CD14-positive monocyte (primary cell): ENCODE results near the gene LGR4. TPM values are rescaled to one million over a fixed set of nuclear protein-coding genes. Genes with fewer than 3 reads are reported as not detected.

Experiments used
- DNase-seq, 3 donors: peaks; one replicate each; pipeline ENCODE4 v3.0.0-alpha.2; 2011 to 2022
- H2AFZ ChIP-seq: 2 replicates; pipeline ENCODE4 v1.6.0; 2012; ENCODE audit warnings: mild to moderate bottlenecking, low read depth, low read length, inconsistent platforms; ENCODE audit not compliant: insufficient read depth, poor library complexity, severe bottlenecking
- H3K27ac ChIP-seq, 2 donors: 1 replicate in 1 of 2; 2 replicates in 1 of 2; pipeline ENCODE4 v1.5.1; 2012 to 2013; ENCODE audit warnings: low read length in 2 of 2, control low read depth in 1 of 2, inconsistent platforms in 1 of 2, low read depth in 1 of 2, mild to moderate bottlenecking in 1 of 2
- H3K27me3 ChIP-seq, 2 donors: one replicate each; pipeline versions ENCODE4 v1.6.0 to v1.6.1; 2011 to 2013; ENCODE audit warnings: low read length in 2 of 2; ENCODE audit not compliant: control insufficient read depth in 2 of 2, insufficient read depth in 2 of 2
- H3K36me3 ChIP-seq, 2 donors: replicated peaks in 1 of 2; 1 replicate in 1 of 2; 2 replicates in 1 of 2; pipeline versions ENCODE4 v1.5.1 to v1.6.1; 2012 to 2013; ENCODE audit warnings: low read length in 2 of 2, control low read depth in 1 of 2, inconsistent platforms in 1 of 2, mild to moderate bottlenecking in 1 of 2; ENCODE audit not compliant: insufficient read depth in 2 of 2, control insufficient read depth in 1 of 2
- H3K4me1 ChIP-seq, 2 donors: 1 replicate in 1 of 2; 2 replicates in 1 of 2; pipeline versions ENCODE4 v1.5.1 to v1.6.1; 2012 to 2013; ENCODE audit warnings: low read length in 2 of 2, control low read depth in 1 of 2, inconsistent platforms in 1 of 2, mild to moderate bottlenecking in 1 of 2, moderate library complexity in 1 of 2; ENCODE audit not compliant: insufficient read depth in 2 of 2, control insufficient read depth in 1 of 2
- H3K4me2 ChIP-seq: replicated peaks from 2 replicates; pipeline ENCODE3; 2012; ENCODE audit warnings: low read length, moderate library complexity, mild to moderate bottlenecking; ENCODE audit not compliant: poor library complexity, severe bottlenecking; ENCODE audit errors: extremely low read depth
- H3K4me3 ChIP-seq, 3 experiments: fragments of 200-600 bp in 1 of 3; sonication (generic) in 1 of 3; replicated peaks in 1 of 3; 1 replicate in 2 of 3; 2 replicates in 1 of 3; pipeline ENCODE4 v1.5.1; 2011 to 2013; ENCODE audit warnings: low read length in 3 of 3, mild to moderate bottlenecking in 3 of 3, control low read depth in 2 of 3, low read depth in 2 of 3, inconsistent platforms in 1 of 3, moderate library complexity in 1 of 3
- H3K79me2 ChIP-seq: 2 replicates; pipeline ENCODE4 v1.6.0; 2012; ENCODE audit warnings: mild to moderate bottlenecking, control low read depth, inconsistent platforms, low read length, moderate library complexity; ENCODE audit not compliant: insufficient read depth
- H3K9ac ChIP-seq: 2 replicates; pipeline ENCODE4 v1.6.0; 2017; ENCODE audit warnings: low read length, mild to moderate bottlenecking; ENCODE audit not compliant: insufficient read depth, poor library complexity, severe bottlenecking
- H3K9me3 ChIP-seq, 2 donors: replicated peaks in 1 of 2; 1 replicate in 1 of 2; 2 replicates in 1 of 2; pipeline versions ENCODE4 v1.5.1 to v1.6.1; 2012 to 2013; ENCODE audit warnings: low read length in 2 of 2, control low read depth in 1 of 2; ENCODE audit not compliant: control insufficient read depth in 1 of 2, insufficient read depth in 1 of 2
- H4K20me1 ChIP-seq: 2 replicates; pipeline ENCODE4 v1.6.0; 2012; ENCODE audit warnings: mild to moderate bottlenecking, low read length, control low read depth, moderate library complexity; ENCODE audit not compliant: insufficient read depth
- H3K27ac Mint-ChIP-seq, 7 donors: one replicate each; pipeline ENCODE4 v1.8.0; 2020; ENCODE audit warnings: mild to moderate bottlenecking in 7 of 7, mixed read lengths in 7 of 7, moderate library complexity in 6 of 7, inconsistent platforms in 2 of 7
- H3K27me3 Mint-ChIP-seq, 3 donors: one replicate each; pipeline ENCODE4 v1.8.0; 2021 to 2022; ENCODE audit warnings: low read depth in 3 of 3, mild to moderate bottlenecking in 3 of 3, mixed read lengths in 3 of 3, moderate library complexity in 3 of 3, inconsistent platforms in 1 of 3
- H3K36me3 Mint-ChIP-seq, 2 donors: one replicate each; pipeline ENCODE4 v1.8.0; 2020; ENCODE audit warnings: mixed read lengths in 2 of 2, inconsistent platforms in 1 of 2, mild to moderate bottlenecking in 1 of 2
- H3K4me1 Mint-ChIP-seq: one replicate; pipeline ENCODE4 v1.8.0; 2020; ENCODE audit warnings: mild to moderate bottlenecking, mixed read lengths
- H3K4me3 Mint-ChIP-seq, 2 donors: one replicate each; pipeline ENCODE4 v1.8.0; 2020; ENCODE audit warnings: mild to moderate bottlenecking in 2 of 2, mixed read lengths in 2 of 2, moderate library complexity in 1 of 2
- H3K9me3 Mint-ChIP-seq, 7 donors: one replicate each; pipeline ENCODE4 v1.8.0; 2020 to 2022; ENCODE audit warnings: mixed read lengths in 7 of 7, mild to moderate bottlenecking in 6 of 7, moderate library complexity in 6 of 7, inconsistent platforms in 2 of 7
- WGBS: methylation state at CpG from one replicate; pipeline ENCODE4 v1.1.5; 2013; ENCODE audit warnings: missing lambda C conversion rate; ENCODE audit not compliant: insufficient coverage; 5-methylcytosine and 5-hydroxymethylcytosine counted together
- intact Hi-C, 2 donors: fragments of 100-400 bp; cut with micrococcal nuclease; formaldehyde crosslinking; loops; one replicate each; pipeline versions ENCODE4 v1.15.0 to v1.15.1; 2023
- polyA plus RNA-seq, 3 donors: library from polyadenylated mRNA; depleted of rRNA in 1 of 3; unstranded in 2 of 3; stranded (reverse) in 1 of 3; fragments of 300-500 nt in 2 of 3; fragments of >200 nt in 1 of 3; fragmentation: Illumina TruSeq in 2 of 3; gene quantifications; 1 replicate in 2 of 3; 2 replicates in 1 of 3; pipeline ENCODE4 v1.2.3, GENCODE V29; 2012 to 2021
- TF ChIP-seq, protein P1 (sequence below): fragments of 200-600 bp; IDR thresholded peaks from one replicate; pipeline ENCODE4 v1.8.0; 2022; ENCODE audit warnings: antibody characterized with exemption, mild to moderate bottlenecking

Gene LGR4
- polyA plus RNA-seq, 3 donors: 0.67 to 0.92 (median 0.72) TPM

DNA sequence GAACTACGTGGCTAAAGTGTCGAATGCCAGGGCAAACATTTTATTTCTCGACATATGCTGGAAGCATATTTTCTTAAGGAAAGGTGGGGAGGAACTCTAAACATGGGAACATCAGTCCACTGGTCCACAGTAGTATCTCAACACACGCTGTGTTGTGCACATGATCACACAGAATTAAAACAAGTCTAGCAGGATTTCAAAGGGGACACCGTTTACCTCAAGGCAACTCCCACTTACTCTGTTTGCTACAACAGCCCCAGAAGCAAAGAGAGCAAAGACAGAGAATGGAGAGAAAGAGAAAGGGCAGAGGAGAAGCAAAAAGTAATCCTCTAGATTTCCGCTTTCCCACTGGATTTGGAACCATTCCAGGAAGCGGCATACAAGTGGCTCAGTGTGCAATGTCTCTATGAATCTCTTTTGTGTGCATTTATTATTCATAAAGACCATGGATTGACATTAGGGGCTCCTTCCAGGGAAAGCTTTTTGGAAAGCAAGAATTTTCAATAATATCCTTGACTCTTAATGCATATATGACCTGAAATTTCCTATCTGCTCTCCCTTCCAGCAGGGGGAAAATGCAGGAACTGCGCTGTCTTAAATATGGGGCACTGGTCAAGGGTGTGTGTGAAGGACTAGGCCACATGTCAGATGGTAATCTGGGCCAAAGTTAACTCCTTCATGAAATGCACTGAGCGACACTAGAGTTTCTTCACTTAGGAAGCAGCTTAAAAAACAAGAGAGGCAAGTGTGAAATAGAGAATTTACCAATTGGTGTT lies 74.8 kb downstream of the LGR4 start:
- Mint-ChIP-seq H3K27ac (no peak overlapping the region), H3K27me3 (peaks cover 0 to 2% (median 0%) of the 10 kb centered on the region in 3 donors), H3K36me3 (no peaks in the 10 kb centered on the region), H3K9me3 (peaks cover 0 to 3% (median 1%) of the 10 kb centered on the region in 7 donors), H3K4me1 (no peaks in the 10 kb centered on the region), H3K4me3 (no peak overlapping the region)
- intact Hi-C loops: no loop called here
- no peaks in the 10 kb centered on the region for H4K20me1 ChIP-seq
- H3K4me3 ChIP-seq: no peak overlapping the region
- H2AFZ ChIP-seq: no peak overlapping the region
- H3K79me2 ChIP-seq: no peaks in the 10 kb centered on the region
- H3K27me3 ChIP-seq: no peaks in the 10 kb centered on the region
- H3K4me2 ChIP-seq: no peak overlapping the region
- no peaks in the 10 kb centered on the region for H3K9me3 ChIP-seq
- TF ChIP-seq, protein P1, sequence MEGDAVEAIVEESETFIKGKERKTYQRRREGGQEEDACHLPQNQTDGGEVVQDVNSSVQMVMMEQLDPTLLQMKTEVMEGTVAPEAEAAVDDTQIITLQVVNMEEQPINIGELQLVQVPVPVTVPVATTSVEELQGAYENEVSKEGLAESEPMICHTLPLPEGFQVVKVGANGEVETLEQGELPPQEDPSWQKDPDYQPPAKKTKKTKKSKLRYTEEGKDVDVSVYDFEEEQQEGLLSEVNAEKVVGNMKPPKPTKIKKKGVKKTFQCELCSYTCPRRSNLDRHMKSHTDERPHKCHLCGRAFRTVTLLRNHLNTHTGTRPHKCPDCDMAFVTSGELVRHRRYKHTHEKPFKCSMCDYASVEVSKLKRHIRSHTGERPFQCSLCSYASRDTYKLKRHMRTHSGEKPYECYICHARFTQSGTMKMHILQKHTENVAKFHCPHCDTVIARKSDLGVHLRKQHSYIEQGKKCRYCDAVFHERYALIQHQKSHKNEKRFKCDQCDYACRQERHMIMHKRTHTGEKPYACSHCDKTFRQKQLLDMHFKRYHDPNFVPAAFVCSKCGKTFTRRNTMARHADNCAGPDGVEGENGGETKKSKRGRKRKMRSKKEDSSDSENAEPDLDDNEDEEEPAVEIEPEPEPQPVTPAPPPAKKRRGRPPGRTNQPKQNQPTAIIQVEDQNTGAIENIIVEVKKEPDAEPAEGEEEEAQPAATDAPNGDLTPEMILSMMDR: no peak
- WGBS: 86% methylated on average over 1 of the region's 9 CpGs
- H3K27ac ChIP-seq: no peak overlapping the region
- no peaks in the 10 kb centered on the region for H3K4me1 ChIP-seq
- no peaks in the 10 kb centered on the region for H3K36me3 ChIP-seq
- H3K9ac ChIP-seq: no peak overlapping the region
- DNase-seq: no peak

DNA sequence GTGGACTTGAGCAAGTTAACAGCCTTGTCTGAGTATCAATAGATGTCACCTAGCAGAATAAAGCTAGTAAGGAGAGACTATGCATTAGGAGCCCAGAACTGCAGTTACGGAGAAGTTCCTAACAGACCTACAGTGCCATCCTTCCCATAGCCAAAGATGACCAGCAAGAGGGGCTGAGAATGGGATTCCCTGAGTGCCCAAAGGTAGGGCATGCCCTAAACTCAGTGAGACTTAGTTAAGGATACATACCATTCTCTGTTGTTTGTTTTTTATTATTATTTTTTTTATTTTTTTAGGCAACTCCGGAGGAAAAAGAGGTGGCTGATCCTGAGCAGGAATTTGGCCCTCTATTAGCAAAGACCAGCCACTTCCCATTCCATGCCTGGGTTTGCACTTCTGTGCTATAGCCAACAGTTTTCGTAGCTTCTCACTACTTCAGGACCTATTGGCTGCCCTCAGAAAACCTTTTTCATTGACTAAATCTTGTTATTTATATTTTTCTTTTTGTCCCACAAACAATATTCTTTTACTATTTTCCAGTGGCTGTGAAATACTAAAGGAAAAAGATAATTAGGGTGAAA lies 76.2 kb downstream of the LGR4 start:
- Mint-ChIP-seq H3K27me3 (peaks cover 0 to 2% (median 0%) of the 10 kb centered on the region in 3 donors), H3K9me3 (peaks cover 0 to 2% (median 0%) of the 10 kb centered on the region in 7 donors), H3K4me1 (no peaks in the 10 kb centered on the region), H3K36me3 (no peaks in the 10 kb centered on the region), H3K4me3 (no peak overlapping the region), H3K27ac (no peak overlapping the region)
- DNase-seq: no peak
- Histone ChIP-seq H3K9ac (no peak overlapping the region), H3K9me3 (no peaks in the 10 kb centered on the region), H3K4me2 (no peak overlapping the region), H3K36me3 (no peaks in the 10 kb centered on the region), H3K27ac (no peak overlapping the region), H3K27me3 (no peaks in the 10 kb centered on the region), H3K4me3 (no peak overlapping the region), H2AFZ (no peak overlapping the region), H3K4me1 (no peaks in the 10 kb centered on the region), H4K20me1 (no peaks in the 10 kb centered on the region), H3K79me2 (no peaks in the 10 kb centered on the region)
- intact Hi-C loops: no loop called here
- TF ChIP-seq, protein P1: no peak
- no CpG with 5 or more reads among the region's 3 CpGs for WGBS
